ENCODE measurements around the gene LPAR3. TPM values are rescaled to one million over a fixed set of nuclear protein-coding genes. Genes with fewer than 3 reads are reported as not detected.

LPAR3 gene
- total RNA-seq, 2 experiments from 2014 or later, result 0.74 to 0.94 TPM

DNA sequence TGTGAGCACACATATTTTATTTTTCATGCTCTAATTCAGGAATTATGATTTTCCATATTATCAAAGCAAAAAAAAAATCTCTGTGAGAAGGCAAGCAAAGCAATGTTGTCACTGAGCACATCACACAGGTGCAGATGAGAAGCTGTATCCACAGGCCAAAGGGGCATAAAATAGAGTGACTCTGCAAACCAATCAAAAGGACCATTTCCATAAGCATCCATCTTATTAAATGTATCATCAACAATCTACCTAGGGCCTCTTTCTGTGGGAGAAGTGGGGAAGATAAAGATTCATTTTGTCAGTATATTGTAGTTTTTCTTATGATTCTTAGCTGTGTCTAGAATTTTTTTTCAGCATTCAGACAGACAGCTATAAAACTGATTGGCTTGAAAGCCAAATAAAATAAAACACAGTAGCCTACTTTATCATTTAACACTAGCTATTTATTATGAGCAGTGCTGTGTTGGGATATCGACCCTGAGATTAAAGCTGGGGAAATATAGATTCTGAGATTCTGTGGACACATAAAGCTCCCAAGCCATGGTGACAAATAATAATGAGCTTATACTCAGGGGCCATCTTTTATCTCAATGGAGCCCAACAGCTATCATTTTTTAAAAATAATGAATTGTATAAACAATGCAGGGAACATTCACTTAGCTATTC is 90.3 kb downstream of the LPAR3 start:
- POLR2A ChIA-PET, result interaction anchor here (0.6 kb wide), 1 partner anchor 11 kb away, joined by 3 read pairs; no protein-coding TSS in a partner anchor
- Mint-ChIP-seq H3K4me3 (no peak overlapping the region), H3K27me3 (ENCODE audit: low read depth) (peaks cover 5% of the 10 kb centered on the region), H3K36me3 (ENCODE audit: low read depth) (no peaks in the 10 kb centered on the region), H3K4me1 (ENCODE audit: low read depth) (no peaks in the 10 kb centered on the region), H3K27ac (no peak overlapping the region), H3K9me3 (ENCODE audit: insufficient read depth) (no peaks in the 10 kb centered on the region)
- CTCF ChIA-PET, result interaction anchor here (0.7 to 3.2 kb wide), 3 partner anchors 10 to 21 kb away, joined by 3 to 15 read pairs (median 4); no protein-coding TSS in a partner anchor
- ATAC-seq, result no peak
- no peak for DNase-seq

DNA sequence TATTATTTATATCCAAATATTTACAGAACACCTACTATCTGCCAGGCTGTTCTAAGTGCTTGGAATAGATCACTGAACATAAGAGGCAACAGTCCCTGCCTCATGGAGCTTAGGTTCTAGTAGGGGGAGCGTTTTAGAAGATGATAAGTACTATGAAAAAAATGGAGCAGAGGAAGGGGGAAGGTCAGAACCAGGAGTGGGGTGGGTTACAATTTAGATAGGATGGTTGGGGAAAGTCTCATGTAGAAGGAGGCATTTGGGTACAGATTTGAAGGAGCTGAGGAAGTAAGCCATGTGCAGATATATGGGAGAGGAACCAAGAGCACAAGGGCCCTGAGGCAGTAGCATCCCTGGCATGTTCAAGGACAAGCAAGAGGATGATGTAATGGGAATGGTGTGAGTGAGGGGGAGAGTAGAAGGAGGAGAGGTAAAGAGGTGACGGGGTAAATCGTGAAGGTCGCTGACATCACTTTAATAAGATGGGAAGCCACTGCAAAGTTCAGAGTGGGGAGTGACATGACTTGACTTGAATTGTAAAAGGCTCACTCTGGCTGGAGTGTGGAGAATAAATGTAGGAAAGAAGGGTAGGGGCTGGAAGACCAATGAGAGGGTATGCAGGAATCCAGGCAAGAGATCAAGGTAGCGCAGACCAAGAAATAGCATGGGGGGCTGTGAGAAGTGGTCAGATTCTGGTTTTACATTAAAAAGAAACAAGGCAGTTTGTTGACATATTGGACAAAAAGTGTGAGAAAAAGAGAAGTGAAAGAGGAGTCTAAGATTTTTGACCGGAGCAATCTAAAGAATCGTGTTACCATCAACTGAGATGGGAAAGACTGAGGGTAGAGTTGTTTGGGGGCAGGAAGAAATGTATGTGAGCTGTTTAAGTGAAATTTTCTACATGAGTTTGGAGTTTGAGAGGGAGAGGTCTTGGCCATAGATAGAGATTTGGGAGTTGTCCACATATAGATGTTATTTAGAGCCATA is 92.6 kb downstream of the LPAR3 start:
- Mint-ChIP-seq H3K4me1 (ENCODE audit: low read depth) (no peaks in the 10 kb centered on the region), H3K4me3 (no peak overlapping the region), H3K27ac (no peak overlapping the region), H3K9me3 (ENCODE audit: insufficient read depth) (no peaks in the 10 kb centered on the region), H3K36me3 (ENCODE audit: low read depth) (no peaks in the 10 kb centered on the region), H3K27me3 (ENCODE audit: low read depth) (peaks cover 3% of the 10 kb centered on the region)
- ATAC-seq, result no peak
- CTCF ChIA-PET, result interaction anchor here (0.8 to 3.2 kb wide), 2 partner anchors 12 to 18 kb away, joined by 3 to 15 read pairs; no protein-coding TSS in a partner anchor
- DNase-seq, result no peak
- POLR2A ChIA-PET, result interaction anchor here (0.7 kb wide), 1 partner anchor 91 kb away, joined by 4 read pairs; no protein-coding TSS in a partner anchor

DNA sequence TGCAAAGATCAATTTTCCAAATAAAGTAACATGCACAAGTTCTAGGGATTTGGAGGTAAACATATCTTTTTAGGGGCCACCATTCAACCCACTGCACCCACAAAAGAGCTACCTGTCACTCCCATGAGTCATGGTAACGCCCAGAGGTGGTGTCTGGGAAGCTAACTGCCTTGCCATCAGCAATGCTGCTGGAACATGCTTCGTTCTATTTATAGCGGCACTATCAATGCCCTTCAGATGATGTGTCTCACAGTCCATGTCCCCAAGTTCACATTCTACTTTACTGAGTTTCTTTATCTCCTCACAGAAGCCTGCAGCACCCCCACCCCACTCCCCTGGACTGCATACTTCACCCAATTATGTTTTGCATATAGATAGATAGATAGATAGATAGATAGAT is 95.4 kb downstream of the LPAR3 start:
- CTCF ChIA-PET, result no interaction called here
- POLR2A ChIA-PET, result no interaction called here
- Mint-ChIP-seq H3K36me3 (ENCODE audit: low read depth) (no peaks in the 10 kb centered on the region), H3K27me3 (ENCODE audit: low read depth) (peaks cover 3% of the 10 kb centered on the region), H3K27ac (no peak overlapping the region), H3K4me1 (ENCODE audit: low read depth) (no peaks in the 10 kb centered on the region), H3K4me3 (no peak overlapping the region), H3K9me3 (ENCODE audit: insufficient read depth) (no peaks in the 10 kb centered on the region)
- ATAC-seq (no peak), DNase-seq (no peak)

DNA sequence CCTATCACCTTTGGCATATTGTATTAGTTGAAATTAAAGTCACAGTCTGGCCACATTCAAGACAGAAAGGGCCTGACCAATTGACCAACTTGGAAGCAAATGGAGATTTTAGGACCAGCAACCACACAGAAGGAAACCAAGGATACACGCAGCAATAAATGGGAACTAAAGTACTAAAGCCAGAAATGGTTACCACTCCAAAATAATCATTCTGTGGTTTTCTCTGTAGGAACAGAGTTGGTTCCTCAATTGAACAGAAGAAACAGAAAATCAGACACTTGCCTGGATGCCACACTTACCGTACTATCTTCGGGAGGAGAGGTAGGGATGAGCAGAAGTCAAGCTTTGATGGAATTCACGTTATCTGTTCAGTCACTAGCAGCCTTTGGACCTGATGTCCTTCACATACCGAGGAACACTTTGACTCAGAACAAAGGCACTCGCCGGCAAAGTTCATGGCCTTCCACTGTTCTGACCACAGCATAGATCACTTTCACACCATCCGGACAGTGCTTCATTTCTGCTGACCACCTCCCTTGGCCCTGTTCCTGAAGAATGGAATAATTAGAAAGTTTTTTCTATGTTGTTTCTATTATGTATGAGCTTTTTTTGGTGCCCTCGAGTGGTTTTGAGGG is 96.9 kb downstream of the LPAR3 start:
- DNase-seq (no peak), ATAC-seq (no peak)
- POLR2A ChIA-PET, result no interaction called here
- Mint-ChIP-seq H3K36me3 (ENCODE audit: low read depth) (no peaks in the 10 kb centered on the region), H3K27ac (no peak overlapping the region), H3K9me3 (ENCODE audit: insufficient read depth) (no peaks in the 10 kb centered on the region), H3K4me3 (no peak overlapping the region), H3K4me1 (ENCODE audit: low read depth) (no peaks in the 10 kb centered on the region), H3K27me3 (ENCODE audit: low read depth) (peaks cover 3% of the 10 kb centered on the region)
- CTCF ChIA-PET, result interaction anchor here (0.8 to 1.2 kb wide), 3 partner anchors 14 to 24 kb away, joined by 3 to 4 read pairs (median 3); no protein-coding TSS in a partner anchor

DNA sequence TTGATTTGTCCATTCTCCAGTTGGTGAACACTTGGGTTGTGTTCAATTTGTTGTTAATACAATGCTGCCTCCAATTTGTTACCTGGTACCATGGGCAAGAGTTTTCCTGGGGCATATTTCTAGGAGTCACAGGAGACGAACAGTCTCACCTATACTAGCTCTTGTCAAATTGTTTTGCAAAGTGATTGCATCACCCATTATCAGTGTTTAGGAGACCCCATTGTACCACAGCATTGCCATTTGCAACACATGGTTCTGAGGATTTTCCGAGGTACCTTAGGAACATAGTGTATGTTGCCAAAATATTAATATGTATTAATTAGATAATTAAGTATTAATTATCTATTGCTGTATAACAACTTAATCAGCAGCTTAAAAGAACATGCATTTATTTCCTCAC is 97.8 kb downstream of the LPAR3 start:
- ChIA-PET CTCF (interaction anchor here (1.1 kb wide), 1 partner anchor 13 kb away, joined by 3 read pairs; no protein-coding TSS in a partner anchor), POLR2A (no interaction called here)
- no peak overlapping the region for H3K27ac Mint-ChIP-seq
- no peak overlapping the region for H3K4me3 Mint-ChIP-seq
- DNase-seq, result no peak
- H3K36me3 Mint-ChIP-seq (ENCODE audit: low read depth), result no peaks in the 10 kb centered on the region
- H3K9me3 Mint-ChIP-seq (ENCODE audit: insufficient read depth), result no peaks in the 10 kb centered on the region
- H3K27me3 Mint-ChIP-seq (ENCODE audit: low read depth), result peaks cover 3% of the 10 kb centered on the region
- ATAC-seq, result no peak
- H3K4me1 Mint-ChIP-seq (ENCODE audit: low read depth), result no peaks in the 10 kb centered on the region

DNA sequence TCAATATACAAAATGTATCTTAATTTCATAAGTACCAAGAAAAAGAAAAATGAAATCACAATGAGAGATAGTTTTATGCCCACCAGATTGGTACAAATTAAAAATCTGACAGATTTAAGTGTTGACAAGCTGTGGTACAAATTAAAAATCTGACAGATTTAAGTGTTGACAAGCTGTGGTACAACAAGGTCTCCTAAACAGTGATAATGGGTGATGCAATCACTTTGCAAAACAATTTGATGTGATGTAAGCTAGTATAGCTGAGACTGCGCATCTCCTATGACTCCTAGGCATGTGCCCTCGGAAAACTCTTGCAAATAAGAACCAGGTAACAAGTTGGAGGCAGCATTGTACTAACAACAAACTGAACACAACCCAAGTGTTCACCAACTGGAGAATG is 100.6 kb downstream of the LPAR3 start:
- H3K36me3 Mint-ChIP-seq (ENCODE audit: low read depth), result no peaks in the 10 kb centered on the region
- no peak overlapping the region for H3K4me3 Mint-ChIP-seq
- H3K27ac Mint-ChIP-seq, result no peak overlapping the region
- ATAC-seq, result no peak
- no peaks in the 10 kb centered on the region for H3K9me3 Mint-ChIP-seq (ENCODE audit: insufficient read depth)
- H3K4me1 Mint-ChIP-seq (ENCODE audit: low read depth), result no peaks in the 10 kb centered on the region
- ChIA-PET POLR2A (no interaction called here), CTCF (interaction anchor here (1.0 to 2.2 kb wide), 2 partner anchors 10 kb away, joined by 4 to 12 read pairs; no protein-coding TSS in a partner anchor)
- DNase-seq, result no peak
- H3K27me3 Mint-ChIP-seq (ENCODE audit: low read depth), result peaks cover 5% of the 10 kb centered on the region

DNA sequence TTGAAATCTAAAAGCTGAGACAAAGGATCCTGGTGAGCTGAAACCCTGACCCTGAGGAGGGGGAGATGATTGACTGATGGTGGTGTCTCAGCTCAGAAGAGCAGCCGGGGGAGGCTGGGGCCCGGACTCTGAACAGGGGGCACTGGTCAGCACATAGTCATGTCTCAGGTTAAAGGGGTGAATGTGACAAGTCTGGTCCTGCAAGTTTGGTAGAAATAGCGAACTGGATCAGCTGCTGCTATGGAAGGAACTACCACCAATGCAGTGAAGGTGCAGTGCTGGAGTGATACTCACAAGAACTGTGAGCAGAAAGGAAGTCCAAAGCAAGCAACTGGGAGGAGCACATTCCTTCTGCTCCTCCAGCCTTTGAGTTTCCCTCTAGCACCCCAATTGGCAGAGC is 104.0 kb downstream of the LPAR3 start:
- no peak overlapping the region for H3K27ac Mint-ChIP-seq
- no peaks in the 10 kb centered on the region for H3K9me3 Mint-ChIP-seq (ENCODE audit: insufficient read depth)
- H3K4me3 Mint-ChIP-seq, result no peak overlapping the region
- CTCF ChIA-PET, result interaction anchor here (1.2 to 1.5 kb wide), 2 partner anchors 11 to 17 kb away, joined by 3 read pairs; no protein-coding TSS in a partner anchor
- no peaks in the 10 kb centered on the region for H3K36me3 Mint-ChIP-seq (ENCODE audit: low read depth)
- POLR2A ChIA-PET, result no interaction called here
- ATAC-seq (no peak), DNase-seq (no peak)
- no peaks in the 10 kb centered on the region for H3K4me1 Mint-ChIP-seq (ENCODE audit: low read depth)
- peaks cover 5% of the 10 kb centered on the region for H3K27me3 Mint-ChIP-seq (ENCODE audit: low read depth)

DNA sequence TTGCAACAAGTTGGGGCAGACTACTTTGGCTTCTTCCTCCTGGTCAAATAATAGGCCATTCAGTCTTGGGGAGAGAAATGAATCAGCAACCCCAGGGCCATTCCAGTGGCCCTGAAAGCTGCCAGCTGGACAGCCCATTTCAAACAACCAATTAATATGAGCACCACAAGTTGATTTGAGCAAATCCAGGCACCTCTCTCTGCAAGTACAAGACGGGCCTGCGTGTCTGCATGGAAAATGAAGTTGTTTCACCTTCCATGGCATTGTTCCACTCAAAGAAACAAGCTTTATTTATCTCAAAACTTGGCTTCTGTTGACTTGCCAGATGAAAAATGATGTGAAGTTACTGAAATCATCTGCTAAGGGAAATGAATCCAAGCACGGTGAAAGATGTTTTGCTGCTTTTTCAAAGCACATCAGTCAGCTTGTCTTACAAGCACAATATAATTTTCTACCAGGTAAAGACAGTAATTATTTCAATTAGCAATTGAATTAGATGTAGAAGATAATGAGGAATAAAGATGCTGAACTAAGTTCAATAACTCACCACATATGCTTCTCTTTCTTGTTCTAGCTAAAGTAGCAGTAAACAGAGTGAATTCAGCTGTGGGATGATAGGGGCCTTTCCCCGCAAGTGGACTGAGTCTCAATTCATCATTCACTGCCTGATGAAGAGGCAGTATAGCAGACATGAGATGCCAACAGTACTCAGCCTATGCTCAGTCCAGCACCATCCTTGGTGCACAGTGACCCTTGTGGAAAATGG is 107.6 kb downstream of the LPAR3 start:
- Mint-ChIP-seq H3K4me3 (no peak overlapping the region), H3K4me1 (ENCODE audit: low read depth) (peaks cover 20% of the 10 kb centered on the region), H3K36me3 (ENCODE audit: low read depth) (no peaks in the 10 kb centered on the region), H3K9me3 (ENCODE audit: insufficient read depth) (no peaks in the 10 kb centered on the region), H3K27me3 (ENCODE audit: low read depth) (peaks cover 9% of the 10 kb centered on the region), H3K27ac (no peak overlapping the region)
- ChIA-PET POLR2A (no interaction called here), CTCF (interaction anchor here (2.0 kb wide), 1 partner anchor 143 kb away, joined by 5 read pairs; no protein-coding TSS in a partner anchor)
- no peak for DNase-seq
- no peak for ATAC-seq

DNA sequence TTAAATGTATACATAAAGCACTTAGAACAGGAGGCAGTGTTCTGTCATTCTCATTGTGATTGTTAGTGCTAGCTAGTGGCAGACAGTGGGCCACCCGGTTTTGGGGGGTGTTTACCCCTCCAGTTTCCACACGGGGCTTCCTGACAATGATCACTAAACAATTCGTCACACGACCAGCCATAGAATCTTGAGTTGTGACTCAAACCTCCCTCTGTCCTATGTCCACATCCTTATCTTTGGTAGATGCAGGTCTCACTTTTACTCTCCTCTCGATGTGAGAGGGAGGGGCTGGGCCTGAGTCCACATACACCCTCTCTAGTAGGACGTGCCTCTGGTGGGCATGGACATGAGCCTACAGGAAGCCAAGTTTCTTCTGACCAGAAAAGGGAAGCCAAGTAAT is 110.1 kb downstream of the LPAR3 start:
- Mint-ChIP-seq H3K27ac (no peak overlapping the region), H3K9me3 (ENCODE audit: insufficient read depth) (no peaks in the 10 kb centered on the region), H3K4me1 (ENCODE audit: low read depth) (peaks cover 36% of the 10 kb centered on the region), H3K4me3 (no peak overlapping the region), H3K36me3 (ENCODE audit: low read depth) (no peaks in the 10 kb centered on the region), H3K27me3 (ENCODE audit: low read depth) (peaks cover 4% of the 10 kb centered on the region)
- ATAC-seq (no peak), DNase-seq (no peak)
- POLR2A ChIA-PET, result no interaction called here
- CTCF ChIA-PET, result interaction anchor here (0.7 to 2.0 kb wide), 30 partner anchors 10 to 331 kb away, joined by 3 to 37 read pairs (median 4); no protein-coding TSS in a partner anchor

DNA sequence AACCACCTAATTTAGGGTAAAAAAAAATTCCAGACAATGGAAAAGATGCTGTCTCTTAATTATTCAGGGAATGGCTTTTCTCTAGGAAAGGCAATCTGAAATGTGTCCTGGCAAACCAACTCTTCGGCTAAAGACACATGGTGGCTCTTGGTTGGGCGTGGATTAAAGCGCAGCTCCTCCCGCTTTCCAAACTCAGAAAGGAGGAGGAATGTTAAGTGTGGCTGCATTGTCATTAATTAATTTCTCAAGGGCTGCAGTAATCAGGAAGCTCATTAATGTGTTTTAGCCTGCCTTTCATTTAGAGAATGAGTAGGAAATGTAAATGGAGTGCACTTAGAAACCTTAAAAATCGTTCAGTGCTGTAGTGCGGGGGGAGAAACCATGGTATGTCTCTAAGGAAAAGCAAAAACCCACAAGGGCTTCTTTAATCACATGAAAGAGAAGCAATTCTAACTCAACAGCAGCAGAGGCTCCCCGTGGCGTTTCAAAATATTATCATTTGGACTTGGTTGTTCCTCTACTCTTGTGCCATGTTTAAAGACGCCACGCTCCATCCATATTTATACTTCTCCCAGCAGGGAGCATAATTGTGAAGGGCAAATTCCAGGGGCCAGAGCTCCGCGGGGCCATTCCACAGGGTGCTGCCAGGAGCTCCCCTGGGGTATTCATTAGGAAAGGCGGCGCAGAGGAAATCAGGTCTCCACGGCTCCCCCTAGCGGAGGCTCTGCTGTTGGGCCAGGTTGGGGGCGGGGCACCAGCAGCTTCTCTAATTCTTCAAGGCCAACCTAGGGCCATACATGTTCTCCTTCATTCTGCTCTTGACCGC is 110.8 kb downstream of the LPAR3 start:
- peaks cover 4% of the 10 kb centered on the region for H3K27me3 Mint-ChIP-seq (ENCODE audit: low read depth)
- ChIA-PET POLR2A (no interaction called here), CTCF (interaction anchor here (0.7 to 2.0 kb wide), 39 partner anchors 9 to 638 kb away, joined by 3 to 37 read pairs (median 3); partner anchors contain the start of gene PRKACB)
- no peak overlapping the region for H3K27ac Mint-ChIP-seq
- no peaks in the 10 kb centered on the region for H3K9me3 Mint-ChIP-seq (ENCODE audit: insufficient read depth)
- H3K36me3 Mint-ChIP-seq (ENCODE audit: low read depth), result no peaks in the 10 kb centered on the region
- H3K4me1 Mint-ChIP-seq (ENCODE audit: low read depth), result peaks cover 36% of the 10 kb centered on the region
- peak; percentile 83 for DNase-seq
- peak overlapping the region; percentile 63 for H3K4me3 Mint-ChIP-seq
- ATAC-seq, result peak; percentile 85

Data from activated CD8-positive, alpha-beta T cell treated with anti-CD3 and anti-CD28 coated beads, Interleukin-2, amount 10 ng/mL, durations not matched to agents 7 days and 5 days (primary cell).